Activated T-cell treated with anti-CD3 and anti-CD28 coated beads for 4 hours (primary cell): ENCODE results near the gene KLB.

Source experiments
- DNase-seq: peaks from one replicate; pipeline ENCODE4 v3.0.0-alpha.2; 2020

Gene KLB

DNA sequence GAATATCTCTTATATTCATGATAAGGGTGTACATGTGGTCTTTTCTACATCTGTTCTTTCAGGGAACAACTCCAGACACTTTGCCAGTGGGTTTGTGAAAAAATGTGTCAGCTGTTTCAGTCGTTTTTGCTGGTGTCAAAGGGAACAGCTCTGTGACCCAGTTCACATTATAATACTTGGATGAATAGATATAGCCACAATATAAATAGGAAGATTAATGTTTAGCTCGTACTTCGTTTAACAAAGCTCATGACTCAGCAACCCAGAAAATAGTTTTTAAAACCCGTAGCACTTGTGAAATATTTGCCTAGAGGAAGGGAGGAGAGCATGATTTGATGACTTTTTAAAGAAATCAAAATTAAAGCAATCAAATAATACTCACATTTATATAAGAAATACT, 60.0 kb downstream of the KLB start:
- DNase-seq = no peak

DNA sequence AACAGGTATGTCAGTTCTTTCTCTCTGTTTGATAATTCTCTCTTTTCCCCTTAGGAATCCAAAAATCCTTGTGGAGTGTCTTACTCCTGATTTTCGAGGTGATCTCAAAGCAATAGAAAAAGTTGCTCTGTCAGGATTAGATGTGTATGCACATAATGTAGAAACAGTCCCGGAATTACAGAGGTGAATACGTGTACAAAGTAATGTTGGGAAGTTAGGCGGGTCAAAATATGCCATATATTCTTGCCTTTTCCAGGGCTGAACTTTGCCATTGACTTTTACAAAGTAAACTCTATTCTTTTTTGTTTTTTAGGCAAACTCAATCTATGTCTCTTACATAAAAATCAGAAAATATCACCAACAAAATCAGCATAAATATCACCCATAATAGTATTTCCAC, 60.7 kb downstream of the KLB start:
- no peak for DNase-seq

GRCh38 chr4:39469429-39470077, 62.8 kb downstream of the KLB start:
- no peak for DNase-seq

DNA sequence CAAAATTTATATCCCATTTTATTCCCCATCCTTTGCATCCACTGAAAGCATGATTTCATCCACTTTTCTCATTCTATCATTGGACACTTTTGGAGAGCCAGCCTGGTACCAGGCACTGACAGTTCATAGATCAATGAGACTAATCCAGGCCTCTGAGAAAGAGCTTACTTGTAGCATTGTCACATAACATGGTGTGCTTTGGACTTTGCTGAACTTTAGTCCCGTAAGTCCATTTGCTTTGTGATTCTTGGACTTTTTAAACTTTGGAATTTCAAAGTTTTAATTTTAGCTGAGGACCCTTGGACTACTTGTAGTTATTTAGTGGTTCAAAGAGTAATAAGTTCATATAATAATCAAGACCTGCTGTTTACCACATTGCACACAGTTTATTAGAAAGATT, 63.7 kb downstream of the KLB start:
- DNase-seq = no peak

- no peak for DNase-seq
Measured at GRCh38 chr4:39472396-39472795, 65.7 kb downstream of the KLB start.

- no peak for DNase-seq
Measured at GRCh38 chr4:39476187-39476895, 69.6 kb downstream of the KLB start.

DNA sequence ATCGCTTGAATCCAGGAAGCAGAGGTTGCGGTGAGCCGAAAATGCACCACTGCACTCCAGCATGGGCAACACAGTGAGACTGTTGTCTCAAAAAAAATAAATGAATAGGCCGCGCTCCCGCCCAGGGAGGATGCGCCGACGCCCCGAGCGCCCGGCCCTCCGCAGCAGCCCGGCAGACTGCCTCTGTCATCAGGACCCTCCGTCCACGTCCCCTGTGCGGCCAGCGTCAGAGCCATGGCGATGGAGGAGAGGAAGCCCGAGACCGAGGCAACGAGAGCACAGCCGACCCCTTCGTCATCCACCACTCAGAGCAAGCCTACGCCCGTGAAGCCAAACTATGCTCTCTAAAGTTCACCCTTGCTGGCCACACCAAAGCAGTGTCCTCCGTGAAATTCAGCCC, 73.5 kb downstream of the KLB start:
- DNase-seq = no peak

DNA sequence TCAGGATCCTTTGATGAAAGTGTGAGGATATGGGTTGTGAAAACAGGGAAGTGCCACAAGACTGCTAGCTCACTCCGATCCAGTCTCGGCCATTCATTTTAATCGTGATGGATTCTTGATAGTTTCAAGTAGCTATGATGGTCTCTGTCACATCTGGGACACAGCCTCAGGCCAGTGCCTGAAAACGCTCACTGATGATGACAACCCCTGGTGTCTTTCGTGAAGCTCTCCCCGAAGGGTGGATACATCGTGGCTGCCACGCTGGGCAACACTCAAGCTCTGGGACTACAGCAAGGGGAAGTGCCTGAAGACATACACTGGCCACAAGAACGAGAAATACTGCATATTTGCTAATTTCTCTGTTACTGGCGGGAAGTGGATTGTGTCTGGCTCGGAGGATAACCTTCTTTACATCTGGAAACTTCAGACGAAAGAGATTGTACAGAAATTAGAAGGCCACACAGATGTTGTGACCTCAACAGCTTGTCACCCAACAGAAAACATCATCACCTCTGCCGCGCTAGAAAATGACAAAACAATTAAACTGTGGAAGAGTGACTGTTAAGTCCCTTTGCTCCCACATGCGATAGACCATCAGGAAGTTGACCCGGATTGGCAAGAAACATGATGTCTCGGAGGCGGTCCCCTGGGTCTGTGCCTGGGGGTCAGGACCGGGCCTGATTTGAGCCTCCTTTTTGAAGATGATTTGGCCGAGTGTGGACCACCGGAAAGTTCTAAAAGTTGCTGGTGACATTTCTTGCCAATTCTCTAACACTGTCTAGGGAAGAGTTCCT, 74.4 kb downstream of the KLB start:
- DNase-seq = no peak

- no peak for DNase-seq
Measured at GRCh38 chr4:39484582-39485272, 78.0 kb downstream of the KLB start.

GRCh38 chr4:39486221-39486804, 79.6 kb downstream of the KLB start:
- no peak for DNase-seq

- no peak for DNase-seq
Measured at GRCh38 chr4:39490322-39490721, 83.6 kb downstream of the KLB start.

GRCh38 chr4:39494354-39494753, 87.6 kb downstream of the KLB start:
- DNase-seq = no peak

DNA sequence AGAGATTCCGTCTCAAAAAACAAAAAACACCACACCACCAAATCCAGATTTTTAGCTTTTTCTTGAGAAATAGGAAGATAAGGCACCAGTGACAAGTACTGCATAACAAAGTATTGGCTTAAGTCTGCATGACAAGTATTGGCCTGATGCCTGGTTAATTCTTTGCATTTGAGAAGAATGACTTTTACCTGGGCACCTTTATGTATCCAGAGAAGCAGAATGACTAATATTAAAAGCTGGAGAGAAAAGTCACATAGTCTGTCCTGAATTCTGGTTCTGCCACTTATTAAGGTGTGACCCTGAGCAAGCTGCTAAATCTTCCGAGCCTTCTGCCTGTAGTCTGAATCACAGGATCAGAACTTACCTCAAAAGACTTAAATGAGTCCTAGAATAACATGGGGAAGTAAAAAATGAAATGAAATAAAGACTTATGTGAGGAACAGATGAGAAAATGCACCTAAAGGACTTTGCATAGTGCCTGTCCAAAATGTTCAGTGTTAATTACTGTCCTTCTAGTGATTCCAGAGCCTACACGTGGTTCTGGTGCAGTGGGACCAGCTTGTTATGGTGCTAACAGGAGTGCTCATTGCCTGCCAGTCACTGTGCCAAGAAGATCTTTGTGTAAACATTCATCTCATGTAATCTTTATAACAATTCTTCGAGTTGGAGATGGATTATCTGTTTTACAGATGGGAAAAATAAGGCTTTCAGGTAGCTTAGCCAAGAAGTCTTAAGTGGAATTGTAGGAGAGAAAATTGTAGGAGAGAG, 88.9 kb downstream of the KLB start:
- DNase-seq = no peak

DNA sequence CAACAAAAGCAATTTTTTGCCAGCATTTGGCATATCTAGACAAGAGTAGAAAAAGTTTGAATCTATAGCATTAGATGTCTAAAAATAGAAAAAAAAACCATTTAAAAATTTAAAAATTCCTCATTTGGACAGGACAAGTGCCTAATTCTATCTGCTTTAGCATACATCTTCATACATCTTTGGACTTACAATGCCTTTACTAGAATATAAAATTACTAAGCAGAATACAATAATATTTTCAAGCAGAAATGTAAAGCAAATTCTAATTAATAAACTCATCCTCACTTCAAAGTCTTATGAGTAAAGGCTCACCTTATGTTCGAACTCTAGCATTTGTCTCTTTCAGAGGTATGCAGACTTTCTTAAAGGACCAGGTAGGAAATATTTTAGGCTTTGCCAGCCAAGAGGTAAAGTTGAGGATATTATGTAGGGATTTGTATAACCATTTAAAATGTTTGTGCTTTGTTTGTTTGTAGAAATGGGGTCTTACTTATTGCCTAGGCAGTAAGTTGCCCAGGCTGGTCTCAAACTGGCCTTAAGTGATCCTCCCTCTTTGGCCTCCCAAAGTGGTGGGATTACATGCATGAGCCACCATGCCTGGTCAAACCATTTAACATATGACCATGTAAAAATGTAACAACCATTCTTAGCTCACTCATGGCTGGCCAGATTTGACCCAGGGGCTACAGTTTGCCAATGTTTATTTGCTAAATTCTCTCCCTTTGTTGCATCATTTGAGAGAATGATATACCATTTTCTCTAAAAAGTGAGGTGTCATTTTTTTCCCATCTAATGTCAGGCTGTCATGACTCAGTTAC, 91.4 kb downstream of the KLB start:
- no peak for DNase-seq

- DNase-seq = no peak
Measured at GRCh38 chr4:39498727-39499020, 91.9 kb downstream of the KLB start.
